Esophagus squamous epithelium (tissue), 4 donors: ENCODE measurements around the gene CREB3L2.

ENCODE experiments used
- POLR2A ChIP-seq, 4 donors: fragments of 450-650 bp; IDR thresholded peaks; one replicate each; pipeline ENCODE4 v1.6.1; 2017; ENCODE audit warnings: antibody characterized with exemption in 4 of 4, mild to moderate bottlenecking in 4 of 4, moderate library complexity in 3 of 4
- TF ChIP-seq, protein P1 (sequence below), 6 experiments: fragments of 450-650 bp in 4 of 6; fragments of 200-600 bp in 2 of 6; sonication (generic) in 2 of 6; IDR thresholded peaks; one replicate each; pipeline ENCODE4 v1.5.1; 2016 to 2019; ENCODE audit warnings: antibody characterized with exemption in 6 of 6, mild to moderate bottlenecking in 4 of 6, moderate library complexity in 4 of 6

DNA sequence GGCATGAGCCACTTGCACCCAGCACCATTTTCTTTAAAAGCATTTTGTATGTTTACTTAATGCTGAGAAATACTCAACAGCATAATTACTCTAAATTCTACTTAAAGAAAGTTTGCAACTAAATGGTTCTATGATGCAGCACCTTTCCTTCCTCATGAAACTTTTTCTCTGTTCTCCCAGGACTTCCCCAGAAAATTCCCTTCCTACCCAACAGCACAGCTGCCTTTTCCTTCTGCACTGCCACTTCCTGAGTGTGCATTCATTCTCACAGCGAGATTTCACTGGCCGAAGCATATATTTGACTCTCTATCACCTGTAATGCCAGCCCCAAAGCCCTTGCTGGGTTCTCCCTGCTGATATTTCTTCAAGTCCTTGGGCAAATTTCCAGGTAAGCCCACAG is 113.6 kb downstream of the CREB3L2 start:
- TF ChIP-seq, protein P1, sequence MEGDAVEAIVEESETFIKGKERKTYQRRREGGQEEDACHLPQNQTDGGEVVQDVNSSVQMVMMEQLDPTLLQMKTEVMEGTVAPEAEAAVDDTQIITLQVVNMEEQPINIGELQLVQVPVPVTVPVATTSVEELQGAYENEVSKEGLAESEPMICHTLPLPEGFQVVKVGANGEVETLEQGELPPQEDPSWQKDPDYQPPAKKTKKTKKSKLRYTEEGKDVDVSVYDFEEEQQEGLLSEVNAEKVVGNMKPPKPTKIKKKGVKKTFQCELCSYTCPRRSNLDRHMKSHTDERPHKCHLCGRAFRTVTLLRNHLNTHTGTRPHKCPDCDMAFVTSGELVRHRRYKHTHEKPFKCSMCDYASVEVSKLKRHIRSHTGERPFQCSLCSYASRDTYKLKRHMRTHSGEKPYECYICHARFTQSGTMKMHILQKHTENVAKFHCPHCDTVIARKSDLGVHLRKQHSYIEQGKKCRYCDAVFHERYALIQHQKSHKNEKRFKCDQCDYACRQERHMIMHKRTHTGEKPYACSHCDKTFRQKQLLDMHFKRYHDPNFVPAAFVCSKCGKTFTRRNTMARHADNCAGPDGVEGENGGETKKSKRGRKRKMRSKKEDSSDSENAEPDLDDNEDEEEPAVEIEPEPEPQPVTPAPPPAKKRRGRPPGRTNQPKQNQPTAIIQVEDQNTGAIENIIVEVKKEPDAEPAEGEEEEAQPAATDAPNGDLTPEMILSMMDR (IDR thresholded peaks at IDR 0.05) = no peak
- TF ChIP-seq POLR2A (IDR thresholded peaks at IDR 0.05) = no peak
